Stimulated activated CD4-positive, alpha-beta T cell treated with anti-CD3 and anti-CD28 coated beads, TNF-alpha, amount 100 ng/mL, for 24 hours (primary cell): Measurements from ENCODE around the gene CYP27C1.
"Not testable (repeated sequence)": the region's sequence is repeated elsewhere in the genome, so short reads cannot be mapped to it uniquely, and the experiment has no call there.

Experiments
- DNase-seq, 3 experiments: peaks; one replicate each; pipeline ENCODE4 v3.0.0-alpha.2; 2020; ENCODE audit warnings: low read depth in 3 of 3

The CYP27C1 gene

DNA sequence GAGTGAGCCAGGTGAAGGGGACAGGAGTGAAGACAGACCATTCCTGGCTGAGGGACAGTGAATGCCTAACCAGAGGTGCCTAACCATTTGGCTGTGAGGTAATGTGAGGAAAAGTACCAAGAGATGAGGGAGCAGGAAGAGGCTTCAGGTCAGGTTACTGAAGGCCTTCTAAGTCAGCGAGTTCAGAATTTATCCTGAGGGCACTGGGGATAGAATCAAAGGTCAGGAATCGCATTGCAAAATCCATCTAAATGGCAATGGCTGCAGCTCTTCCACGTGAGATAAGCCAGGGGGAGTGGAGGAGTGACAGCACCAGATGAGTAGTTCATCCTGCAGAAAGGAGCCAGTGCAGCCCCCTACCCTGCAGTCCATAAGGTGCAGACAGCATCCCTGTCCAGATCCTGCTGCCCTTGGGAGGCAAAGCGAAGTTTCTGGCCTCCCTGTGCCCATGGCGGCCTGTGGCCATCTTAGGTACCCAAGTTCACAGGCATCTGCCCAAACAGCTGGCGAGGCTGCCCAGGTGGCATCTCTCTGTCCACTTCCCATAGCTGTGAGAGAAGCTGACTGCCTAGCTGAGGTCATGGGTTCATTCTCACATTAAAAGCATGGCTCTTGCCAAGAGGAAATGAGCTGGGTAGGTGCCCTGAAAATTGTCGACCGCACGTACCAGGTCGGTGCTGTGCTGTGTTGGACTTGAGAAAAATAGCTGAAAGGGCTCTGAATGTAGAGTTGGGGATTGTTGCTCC lies 49.5 kb downstream of the CYP27C1 start:
- DNase-seq: no peak

- no peak for DNase-seq
Observed at GRCh38 chr2:127170021-127170420, 50.1 kb downstream of the CYP27C1 start.

GRCh38 chr2:127169066-127169660 lies 50.9 kb downstream of the CYP27C1 start:
- DNase-seq: no peak

DNA sequence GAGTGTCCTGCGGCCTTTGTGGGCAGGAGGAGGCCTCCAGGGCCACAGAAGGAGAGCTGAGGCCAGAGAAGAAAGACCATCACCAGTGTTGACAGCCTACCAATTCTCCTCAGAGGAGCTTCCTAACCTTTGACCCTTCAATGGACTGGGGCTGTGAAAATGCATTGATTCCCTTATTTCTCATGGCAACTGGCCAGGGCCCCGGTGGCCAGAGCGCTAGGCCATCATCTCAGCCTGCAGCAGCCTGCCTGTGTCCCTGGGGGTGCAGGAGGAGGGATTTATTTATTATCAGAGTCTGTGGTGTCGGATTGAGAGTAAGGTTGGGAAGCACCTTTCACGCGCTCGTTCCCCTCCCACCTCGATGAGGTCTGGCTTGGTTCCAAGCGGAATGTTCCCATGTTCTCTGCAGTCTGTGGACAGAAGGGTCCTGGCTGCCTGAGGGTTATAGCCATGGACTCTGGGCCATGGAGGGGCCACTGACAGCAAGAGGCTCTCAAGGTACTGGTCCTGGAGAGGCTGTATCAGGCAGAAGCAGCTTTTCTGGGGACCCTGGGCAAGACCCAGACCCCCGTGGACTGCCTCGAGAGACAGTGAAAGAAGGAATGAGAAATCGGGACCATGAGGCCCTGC lies 53.8 kb downstream of the CYP27C1 start:
- no peak for DNase-seq

DNA sequence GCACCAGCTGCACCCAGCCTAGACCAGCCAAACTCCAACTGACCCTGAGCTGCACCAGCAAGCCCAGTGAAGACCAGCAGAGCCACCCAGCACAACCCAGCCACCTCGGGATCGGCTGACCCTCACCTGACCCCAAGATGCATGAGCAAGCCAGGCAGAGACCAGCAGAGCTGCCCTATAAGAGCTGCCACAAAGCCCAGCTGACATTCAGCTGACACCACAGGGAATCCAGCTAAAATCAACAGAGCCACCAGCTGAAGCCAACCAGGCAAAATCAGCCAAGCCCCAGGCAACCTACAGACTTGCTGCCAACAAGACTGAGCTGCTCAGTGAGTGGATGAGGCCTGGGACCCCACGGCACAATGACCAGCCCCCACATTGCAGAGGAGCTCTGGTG lies 54.6 kb downstream of the CYP27C1 start:
- DNase-seq: no peak

- DNase-seq: no peak
Observed at GRCh38 chr2:127164761-127165538, 55.1 kb downstream of the CYP27C1 start.

GRCh38 chr2:127163921-127164320 lies 56.2 kb downstream of the CYP27C1 start:
- DNase-seq: no peak

DNA sequence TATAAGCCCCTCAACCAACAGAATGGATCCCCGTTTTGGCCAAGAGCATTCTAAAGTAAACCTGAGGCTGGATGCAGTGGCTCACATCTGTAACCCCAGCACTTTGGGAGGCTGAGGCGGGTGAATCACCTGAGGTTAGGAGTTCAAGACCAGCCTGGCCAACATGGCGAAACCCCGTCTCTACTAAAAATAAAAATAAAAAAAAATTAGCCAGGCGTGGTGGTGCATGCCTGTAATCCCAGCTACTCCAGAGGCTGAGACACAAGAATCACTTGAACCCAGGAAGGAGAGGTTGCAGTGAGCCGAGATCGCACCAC lies 57.1 kb downstream of the CYP27C1 start:
- not testable (repeated sequence) for DNase-seq

GRCh38 chr2:127162261-127163089 lies 57.6 kb downstream of the CYP27C1 start:
- no peak for DNase-seq

GRCh38 chr2:127161176-127162136 lies 58.6 kb downstream of the CYP27C1 start:
- no peak for DNase-seq

DNA sequence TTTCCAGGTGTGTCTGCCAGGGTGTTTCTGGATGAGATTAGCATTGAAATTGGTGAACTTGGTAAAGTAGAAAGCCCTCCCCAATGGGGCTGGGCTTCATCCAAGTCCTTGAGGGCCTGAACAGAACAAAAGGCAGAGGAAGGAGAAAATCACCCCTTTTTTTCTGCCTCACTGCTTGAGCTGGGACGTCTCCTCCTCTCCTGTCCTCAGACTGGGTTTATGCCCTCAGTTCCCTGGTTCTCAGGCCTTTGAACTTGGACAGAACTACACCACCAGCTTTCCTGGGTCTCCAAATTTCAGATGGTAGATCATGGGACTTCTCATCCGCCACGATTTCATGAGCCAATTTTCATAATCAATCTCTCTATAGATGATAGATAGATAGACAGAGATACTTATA lies 59.4 kb downstream of the CYP27C1 start:
- no peak for DNase-seq

DNA sequence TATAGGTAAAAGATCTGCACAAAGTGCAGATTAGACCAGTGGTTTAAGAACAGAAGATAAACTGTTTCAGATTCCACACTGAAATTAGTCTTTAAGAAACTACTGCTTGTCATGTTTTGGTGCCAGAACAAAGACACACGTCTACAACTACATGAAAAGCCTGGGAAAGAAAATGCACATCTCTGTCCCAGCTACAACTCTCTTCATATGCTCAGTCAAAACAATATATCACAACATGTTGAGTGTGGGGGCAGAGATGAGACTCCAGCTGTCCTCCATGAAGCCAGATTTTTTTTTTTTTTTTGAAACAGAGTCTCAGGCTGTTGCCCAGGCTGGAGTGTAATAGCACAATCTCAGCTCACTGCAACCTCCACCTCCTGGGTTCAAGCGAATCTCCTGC lies 60.6 kb downstream of the CYP27C1 start:
- no peak for DNase-seq

GRCh38 chr2:127158614-127159290 lies 61.3 kb downstream of the CYP27C1 start:
- DNase-seq: no peak

- no peak for DNase-seq
Observed at GRCh38 chr2:127157651-127158485, 62.2 kb downstream of the CYP27C1 start.

GRCh38 chr2:127157114-127157513 lies 63.0 kb downstream of the CYP27C1 start:
- DNase-seq: no peak

GRCh38 chr2:127155947-127156346 lies 64.2 kb downstream of the CYP27C1 start:
- no peak for DNase-seq

DNA sequence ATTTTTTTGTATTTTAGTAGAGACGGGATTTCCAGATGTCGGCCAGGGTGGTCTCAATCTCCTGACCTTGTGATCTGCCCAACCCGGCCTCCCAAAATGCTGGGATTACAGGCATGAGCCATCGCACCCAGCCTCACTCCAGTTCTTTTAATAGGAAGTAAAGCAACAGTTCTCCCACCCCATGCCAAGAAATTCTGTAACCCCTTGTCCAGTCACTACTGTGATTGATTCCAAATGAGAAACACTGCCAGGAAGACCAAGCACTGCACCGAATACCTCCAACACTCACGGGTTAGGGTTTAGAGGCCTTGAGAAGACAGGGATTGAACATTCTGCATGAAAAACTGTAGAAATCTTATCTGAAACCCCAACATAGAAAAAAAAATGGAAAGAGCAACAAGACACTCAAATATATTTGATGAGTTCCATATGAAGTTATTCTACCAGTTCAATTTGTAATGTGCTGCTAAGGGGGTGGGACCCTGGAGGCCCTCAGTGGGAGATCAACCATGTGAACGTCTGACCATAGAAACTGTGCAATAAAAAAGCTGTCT lies 65.0 kb downstream of the CYP27C1 start:
- no peak for DNase-seq

DNA sequence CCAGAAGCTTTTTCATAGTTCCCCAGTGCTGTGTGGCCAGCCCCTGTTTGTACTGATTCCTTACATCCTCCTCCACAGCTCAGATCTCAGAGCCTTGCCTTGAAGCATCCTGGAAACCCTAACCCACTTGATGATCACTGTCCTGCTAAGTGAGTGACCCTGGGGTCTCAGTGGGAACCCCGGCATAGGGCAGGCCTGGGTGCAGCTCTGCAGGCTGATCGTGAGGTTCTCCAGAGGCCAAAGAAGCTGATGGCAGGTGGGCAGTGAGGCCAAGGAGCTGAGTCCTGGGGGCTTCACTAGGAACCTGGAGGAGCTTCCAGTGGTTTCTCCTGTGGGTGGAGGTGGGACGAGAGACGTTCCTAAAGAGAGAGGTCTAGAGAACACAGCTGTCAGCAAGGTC lies 65.7 kb downstream of the CYP27C1 start:
- DNase-seq: no peak

DNA sequence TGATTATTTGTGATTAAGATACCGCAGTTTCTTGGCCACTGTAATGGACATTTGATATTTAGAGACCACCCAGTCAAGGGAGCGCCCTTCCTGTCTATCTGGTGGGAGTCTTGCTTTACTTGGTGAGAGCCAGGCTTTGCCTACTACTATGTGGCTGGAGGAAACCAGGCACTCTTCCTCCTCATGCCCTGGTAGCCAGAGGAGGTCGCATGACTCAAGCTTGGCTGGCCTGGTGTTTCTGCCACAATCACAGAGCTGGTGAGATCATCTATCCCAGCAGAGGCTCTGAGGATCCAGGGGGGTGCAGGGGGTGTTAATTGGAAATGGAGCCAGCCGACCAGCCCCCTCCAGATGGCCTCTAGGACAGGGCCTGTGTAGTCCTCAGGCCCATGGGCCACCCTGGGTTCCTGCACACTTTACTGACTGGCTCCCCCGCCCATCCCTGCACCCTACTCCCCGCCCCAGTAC lies 66.4 kb downstream of the CYP27C1 start:
- DNase-seq: no peak
